Endometrium (tissue), 2 donors: ENCODE measurements around the gene GATAD2A.
"Not testable (repeated sequence)": the region's sequence is repeated elsewhere in the genome, so short reads cannot be mapped to it uniquely, and the experiment has no call there.

ENCODE experiments used
- FAIRE-seq: peaks from 2 replicates; lab custom pipeline; 2012; peaks lifted over from hg19 to GRCh38; lab: Jason Lieb, UNC
- donor health status: control.
- donor health status: control.

Gene GATAD2A

DNA sequence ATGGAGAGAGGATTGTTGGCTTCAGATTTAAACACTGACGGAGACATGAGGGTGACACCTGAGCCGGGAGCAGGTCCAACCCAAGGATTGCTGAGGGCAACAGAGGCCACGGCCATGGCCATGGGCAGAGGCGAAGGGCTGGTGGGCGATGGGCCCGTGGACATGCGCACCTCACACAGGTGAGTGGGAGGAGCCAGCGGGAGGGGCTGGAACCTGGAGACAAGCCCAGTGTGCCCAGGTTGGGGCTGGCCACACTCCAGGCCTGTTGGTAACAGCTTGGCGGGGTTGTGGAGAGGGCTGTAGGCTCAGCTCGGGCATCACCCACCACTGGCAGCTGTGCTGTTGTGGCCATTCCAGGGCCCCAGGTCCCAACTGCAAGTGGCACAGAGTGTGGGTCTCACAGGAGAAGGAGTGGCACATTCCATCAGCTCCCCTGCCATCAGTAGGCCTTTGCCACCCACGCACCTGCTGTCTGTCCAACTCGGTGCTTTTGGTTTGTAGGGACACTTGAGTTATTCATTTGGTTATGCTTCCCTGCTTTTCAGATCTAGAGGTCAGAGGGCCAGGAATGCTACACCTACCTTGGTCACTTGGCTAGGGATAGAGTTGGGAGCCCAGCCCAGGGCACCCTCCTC lies 60.1 kb downstream of the GATAD2A start:
- FAIRE-seq = no peak

DNA sequence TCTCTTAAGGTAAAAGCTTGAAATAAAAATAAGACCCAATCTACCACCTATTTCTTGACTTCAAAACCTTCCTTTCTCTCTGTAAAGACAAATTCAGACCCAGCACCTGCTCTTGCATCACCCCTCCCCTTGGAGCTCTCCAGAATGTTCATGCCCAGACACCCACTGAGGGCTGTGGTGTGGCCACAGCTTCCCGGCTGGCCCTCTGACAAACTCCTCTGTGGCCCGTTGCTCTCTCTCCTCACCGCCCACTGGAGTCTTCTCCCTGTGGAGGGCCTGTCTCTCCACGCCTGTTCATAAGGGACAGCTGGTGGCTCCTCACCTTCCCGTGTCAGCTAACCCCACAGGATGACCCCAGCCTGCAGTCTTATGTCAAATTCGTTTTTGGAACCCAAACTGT lies 60.7 kb downstream of the GATAD2A start:
- no peak for FAIRE-seq

DNA sequence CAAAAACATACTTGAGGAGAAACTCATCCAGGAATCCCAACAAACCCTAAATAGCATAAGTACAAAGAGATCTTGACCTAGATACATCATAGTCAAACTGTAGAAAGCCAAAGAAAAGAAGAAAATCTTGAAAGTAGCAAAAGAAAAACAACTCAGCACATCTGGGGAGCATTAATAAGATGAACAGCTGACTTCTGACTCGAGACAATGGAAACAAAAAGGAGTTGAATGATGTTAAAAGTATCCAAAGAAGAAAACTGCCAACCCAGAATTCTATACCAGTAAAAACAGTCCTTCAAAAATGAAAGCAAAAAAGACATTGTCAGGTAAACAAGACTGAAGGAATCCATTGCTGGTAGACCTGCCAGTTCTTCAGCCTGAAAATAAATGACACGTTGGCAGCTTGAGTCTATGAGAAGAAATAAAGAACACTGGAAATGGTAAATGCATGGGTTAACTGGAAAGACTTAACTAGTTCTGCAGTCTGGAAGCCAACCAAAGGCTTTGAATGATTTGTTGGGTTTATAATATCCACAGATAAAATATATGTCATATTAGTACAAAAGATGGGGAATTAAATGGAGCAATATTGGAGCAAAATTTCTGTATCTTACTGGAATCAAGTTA lies 63.1 kb downstream of the GATAD2A start:
- no peak for FAIRE-seq

DNA sequence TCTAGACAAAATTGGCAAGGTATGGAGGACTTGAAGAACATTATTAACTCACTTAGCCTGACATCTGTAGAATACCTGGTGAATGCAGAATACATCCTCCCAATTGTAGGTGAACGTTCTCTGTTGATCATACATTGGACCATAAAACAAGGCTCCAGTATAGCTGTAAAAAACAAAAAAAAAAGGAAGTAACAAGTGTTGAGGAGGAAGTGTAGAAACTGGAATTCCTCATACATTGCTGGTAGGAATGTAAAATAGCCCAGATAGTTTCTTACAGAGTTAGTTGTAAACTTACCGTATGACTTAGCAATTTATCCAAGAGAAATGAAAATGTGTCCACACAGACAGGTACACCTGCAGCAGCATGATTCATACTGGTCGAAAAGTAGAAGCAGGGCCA lies 65.1 kb downstream of the GATAD2A start:
- FAIRE-seq = no peak

DNA sequence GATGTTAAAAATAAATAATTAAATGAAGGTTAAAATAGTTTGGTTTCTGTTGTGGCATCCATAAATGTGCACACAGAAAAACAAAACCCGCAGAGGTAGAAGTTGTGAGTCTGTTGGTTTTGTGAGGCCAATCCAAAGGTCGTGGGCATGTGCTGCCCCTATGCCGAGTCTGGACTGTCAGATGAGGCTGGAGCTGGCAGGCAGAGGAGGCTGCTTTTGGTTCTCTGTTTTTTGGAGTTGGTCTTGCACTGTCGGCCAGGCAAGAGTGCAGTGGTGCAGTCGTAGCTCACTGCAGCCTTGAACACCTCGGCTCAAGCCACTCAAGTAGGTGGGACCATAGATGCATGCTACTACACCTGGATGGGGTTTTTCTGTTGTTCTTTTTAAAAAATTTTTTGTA lies 66.2 kb downstream of the GATAD2A start:
- no peak for FAIRE-seq

DNA sequence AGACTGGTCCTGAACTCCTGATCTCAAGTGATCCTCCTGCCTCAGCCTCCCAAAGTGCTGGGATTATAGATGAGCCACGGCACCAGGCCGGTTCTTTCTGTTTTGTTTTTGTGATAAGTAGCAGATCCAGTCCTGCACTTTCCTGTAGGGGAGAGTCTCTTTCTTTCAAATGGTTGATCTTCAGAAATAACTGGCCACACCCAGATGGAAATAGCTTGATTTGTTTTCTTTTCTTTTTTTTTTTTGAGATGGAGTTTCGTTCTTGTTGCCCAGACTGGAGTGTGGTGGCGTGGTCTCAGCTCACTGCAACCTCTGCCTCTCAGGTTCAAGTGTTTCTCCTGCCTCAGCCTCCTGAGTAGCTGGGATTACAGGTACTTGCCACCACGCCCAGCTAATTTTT lies 66.6 kb downstream of the GATAD2A start:
- FAIRE-seq = not testable (repeated sequence)

DNA sequence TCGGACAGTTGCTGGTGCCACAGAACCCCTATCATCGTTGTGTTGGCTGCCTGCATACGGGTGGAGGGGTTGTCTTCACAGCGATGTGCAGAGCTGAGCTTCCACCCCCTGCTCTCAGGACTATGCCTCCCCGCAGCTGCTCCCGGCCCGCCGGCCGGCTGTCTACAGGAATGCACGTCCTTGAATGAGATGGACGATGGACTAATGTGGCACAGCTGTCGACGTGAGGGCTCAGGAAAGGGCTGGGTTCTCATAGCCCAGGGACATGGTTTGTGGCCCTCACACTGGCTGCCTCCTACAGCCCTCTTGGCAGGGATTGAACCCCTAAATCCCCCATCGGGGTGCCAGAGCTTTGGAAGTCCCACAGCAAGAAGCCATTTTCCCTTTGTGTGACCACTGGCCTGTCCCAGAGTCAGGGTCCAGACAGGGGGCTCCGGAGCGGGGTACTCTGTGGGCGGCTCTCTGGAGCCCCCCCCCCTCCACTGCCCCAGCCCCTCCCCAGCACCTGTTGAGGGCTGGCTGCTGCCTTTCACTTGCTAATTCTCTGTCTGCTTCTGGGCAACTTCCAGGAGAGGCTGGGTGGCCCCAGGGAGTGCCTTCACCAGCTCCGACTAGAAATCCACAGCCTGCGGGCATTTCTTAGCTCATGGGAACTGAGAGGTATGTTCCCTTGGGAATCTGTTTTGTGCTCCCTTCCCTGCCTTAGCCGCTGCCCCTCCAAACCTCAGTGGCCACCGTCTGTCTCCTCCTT lies 69.7 kb downstream of the GATAD2A start:
- no peak for FAIRE-seq

DNA sequence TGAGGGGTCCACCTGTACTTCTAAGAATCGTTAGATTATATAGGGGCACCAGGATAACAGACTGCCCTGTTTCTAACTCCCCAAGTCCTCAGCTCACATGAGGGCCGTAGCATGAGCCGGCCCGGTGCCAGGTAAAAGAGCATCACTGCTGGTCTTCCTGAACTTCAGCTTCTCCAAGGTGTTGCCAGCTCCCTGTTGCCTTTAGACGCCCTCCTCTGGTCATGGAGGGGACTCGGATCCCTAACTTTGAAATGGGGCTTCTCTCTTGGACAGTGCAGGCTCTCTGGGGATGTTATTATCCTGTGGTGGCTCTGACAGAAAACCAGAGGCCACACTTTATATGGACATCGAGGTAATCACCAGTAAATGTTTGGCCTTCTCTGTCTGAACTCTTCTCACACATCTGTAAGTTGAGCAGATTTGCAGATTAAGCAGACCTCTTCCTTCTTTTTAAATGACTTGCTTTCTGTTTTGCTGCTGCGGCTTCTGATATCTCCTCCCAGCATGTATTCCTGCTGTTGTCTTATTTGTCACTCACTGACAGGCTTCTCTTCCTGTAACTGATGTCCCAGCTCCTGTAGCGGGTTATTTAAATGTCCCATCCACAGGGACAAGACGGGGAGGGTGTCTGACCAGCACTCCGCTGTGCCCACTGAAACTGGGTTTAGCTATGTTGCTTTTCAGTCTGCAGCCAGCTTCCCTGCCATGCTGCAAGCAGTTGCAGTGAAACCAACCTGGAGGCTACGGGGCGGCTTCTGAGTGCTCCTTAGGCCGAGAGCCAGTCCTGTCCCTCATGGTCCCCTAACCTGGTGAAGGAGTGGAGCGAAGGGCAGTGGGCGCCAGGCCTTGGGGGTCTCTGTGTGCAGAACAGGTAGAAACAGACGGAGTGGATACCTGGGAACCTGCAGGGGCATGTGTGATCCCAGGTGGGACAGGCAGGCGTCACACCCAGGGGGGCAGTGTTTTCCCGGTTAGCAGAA lies 70.7 kb downstream of the GATAD2A start:
- no peak for FAIRE-seq

DNA sequence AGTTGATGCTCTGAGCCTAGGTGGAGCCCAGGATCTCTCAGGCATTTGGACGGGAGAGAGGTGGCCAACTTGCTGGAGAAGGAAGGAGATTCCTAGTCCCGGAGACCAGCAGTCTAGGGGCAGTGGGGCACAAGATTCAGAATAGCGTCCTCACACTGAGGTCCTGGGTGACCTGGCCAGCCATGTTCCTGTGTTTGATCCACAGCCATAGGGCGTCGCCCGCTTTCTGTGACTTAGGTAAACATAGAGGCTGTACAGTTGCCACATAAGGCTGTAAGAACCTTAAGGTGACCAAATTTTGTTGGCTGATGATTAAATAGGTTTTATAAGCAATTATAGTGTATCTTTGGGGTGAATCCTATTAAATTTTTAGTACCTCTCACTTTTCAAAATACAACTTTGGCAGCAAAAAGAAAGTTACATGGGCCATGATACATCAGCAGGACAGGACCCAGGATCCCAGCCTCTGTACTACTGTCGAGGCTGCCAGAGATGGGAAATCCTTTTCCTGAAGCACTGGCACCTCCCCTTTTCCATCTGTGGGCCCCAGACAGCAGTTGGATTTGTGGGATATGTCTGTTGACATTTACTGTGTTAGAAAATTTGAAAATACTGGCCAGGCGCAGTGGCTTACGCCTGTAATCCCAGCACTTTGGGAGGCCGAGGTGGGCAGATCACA lies 72.4 kb downstream of the GATAD2A start:
- FAIRE-seq = no peak

DNA sequence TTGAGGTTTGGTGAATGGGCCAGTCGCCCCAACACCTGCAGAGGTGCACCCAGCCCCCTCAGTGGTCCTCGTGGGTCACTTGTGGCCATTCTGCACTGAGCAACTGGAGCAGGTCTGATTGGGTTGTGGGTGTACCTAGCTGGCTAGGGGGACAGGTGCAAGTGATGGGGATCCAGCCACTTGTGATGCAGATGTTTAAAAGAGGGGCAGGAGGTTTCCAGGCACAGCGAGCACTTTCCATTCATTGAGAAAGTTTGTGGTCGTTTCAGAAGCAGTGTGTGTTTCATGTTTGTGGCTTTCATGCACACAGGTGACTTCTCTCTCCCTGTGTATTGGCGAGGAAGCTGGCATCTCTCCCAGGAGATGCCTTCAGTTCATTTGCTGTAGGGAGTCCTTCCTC lies 75.2 kb downstream of the GATAD2A start:
- no peak for FAIRE-seq

DNA sequence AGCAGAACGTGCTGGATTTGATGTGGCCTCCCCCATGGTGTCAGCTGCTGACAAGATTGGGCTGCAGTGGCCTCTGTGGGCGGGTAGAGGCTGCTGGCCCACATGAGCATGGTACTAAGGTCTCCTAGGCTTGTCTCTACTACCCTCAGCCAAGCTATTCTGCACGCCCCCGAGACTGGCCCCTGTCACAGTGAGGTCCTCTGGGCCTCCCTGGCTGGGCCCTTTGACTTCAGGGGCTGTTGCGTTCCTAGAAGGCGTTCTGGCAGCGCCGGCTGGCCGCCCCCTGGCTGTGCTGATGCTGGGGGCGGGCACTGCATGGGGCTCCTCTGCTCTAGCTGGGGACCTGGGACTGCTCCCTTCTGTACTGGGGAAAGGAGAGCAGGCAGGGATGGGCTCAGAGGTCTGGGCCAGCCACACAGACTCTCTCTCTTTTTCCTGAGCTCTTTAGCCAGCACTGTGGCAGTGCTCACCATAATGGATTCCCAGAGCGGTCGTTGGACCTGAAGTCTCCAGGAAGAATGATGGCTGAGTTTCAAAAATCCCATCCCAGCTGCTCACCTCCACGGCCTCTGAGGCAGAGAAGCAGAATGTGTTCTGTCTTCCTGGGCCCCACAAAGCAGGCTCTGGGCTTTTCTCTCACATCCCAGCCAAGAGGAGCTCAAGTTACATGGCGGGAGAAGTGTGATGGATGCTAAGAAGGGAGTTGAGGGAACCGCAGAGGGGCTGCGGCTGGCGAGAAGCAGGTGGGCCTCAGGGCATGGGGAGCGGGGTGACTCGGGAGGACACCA lies 77.5 kb downstream of the GATAD2A start:
- FAIRE-seq = no peak

DNA sequence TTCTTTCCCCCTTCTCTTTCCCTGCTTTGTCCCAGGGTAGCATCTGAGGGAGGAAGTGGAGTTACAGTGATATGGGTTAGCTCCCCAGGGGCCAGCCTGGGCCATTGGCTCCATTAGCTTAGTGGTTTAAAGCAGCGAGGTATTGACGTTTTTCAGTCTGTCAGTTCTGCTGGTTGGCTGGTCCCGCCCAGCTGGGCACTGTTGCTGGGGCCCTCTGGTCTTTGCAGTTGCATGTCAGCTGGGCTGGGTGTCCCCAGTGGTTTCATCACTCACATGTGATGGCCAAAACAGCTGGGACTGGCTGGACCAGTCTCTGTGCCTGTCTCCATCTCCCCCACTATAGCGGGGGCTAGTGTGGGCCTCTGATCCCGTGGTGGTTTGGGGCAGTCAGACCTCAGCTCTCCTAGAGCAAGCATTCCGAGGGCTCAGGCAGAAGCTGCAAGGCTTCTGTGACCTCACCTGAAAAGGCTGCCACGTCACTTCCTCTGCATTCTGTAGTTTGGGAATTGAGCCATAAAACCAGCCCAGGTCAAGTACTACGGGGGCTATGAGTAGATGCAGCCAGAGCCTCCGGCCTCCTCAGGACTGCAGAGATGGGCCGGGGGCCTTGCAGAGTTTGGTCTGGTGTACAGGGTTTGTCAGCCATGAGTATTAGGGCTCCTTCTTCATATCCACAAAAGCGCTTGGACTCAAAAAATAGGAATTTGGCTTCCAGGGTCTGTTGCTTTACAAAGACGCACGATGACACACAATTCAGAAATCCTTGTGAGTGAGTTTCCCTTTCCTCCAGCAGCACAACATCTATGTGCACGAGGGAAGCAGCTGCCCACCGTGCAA lies 79.9 kb downstream of the GATAD2A start:
- FAIRE-seq = no peak

DNA sequence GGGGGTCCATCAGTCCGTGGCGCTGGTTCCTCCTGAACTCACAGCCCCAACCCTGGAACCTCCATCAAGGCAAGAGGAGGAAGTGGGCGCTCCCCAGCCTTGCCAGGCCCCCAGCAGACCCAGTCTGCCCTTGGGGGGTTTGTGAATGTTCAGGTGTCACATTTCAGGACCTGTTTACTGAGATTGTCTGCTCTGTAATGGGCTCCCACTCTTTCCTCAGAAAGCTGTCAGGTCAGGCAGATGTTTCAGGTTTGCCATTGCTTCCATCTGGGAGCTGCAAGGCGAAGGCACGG lies 80.5 kb downstream of the GATAD2A start:
- no peak for FAIRE-seq

DNA sequence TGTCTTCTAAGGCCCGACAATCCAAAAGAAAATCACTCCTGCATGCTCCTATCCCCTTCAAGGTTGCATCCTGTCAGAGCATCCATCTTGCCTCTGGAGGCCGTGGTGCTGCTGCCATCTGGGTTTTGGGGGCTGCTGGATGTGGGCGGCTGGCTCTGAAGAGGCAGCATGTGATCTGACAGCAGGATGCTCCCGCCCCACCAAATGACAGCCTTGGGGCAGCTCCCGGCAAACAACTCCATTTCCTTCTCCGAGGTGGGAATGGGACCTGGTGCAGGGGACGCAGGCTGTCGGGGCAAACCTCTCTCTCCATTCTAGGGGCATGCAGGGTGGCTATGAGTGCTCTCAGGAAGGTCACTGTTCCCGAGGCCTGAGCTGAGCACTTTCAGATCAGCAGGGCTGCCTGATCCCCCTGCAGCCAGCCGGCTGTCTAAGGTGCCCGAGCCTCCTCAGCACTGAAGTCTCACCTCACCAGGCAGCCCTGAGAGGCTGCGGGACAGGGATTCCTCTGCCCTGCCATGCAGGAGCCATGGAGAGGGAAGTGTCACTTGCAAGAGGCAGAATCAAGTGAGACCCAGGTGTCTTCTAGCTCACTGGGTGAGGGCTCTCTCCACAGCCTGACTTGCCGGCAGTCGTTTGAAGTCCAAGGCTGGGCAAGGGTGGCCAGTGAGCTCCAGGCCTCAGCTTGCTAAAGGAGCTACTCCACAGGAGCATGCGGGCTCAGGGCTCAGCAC lies 81.0 kb downstream of the GATAD2A start:
- no peak for FAIRE-seq

DNA sequence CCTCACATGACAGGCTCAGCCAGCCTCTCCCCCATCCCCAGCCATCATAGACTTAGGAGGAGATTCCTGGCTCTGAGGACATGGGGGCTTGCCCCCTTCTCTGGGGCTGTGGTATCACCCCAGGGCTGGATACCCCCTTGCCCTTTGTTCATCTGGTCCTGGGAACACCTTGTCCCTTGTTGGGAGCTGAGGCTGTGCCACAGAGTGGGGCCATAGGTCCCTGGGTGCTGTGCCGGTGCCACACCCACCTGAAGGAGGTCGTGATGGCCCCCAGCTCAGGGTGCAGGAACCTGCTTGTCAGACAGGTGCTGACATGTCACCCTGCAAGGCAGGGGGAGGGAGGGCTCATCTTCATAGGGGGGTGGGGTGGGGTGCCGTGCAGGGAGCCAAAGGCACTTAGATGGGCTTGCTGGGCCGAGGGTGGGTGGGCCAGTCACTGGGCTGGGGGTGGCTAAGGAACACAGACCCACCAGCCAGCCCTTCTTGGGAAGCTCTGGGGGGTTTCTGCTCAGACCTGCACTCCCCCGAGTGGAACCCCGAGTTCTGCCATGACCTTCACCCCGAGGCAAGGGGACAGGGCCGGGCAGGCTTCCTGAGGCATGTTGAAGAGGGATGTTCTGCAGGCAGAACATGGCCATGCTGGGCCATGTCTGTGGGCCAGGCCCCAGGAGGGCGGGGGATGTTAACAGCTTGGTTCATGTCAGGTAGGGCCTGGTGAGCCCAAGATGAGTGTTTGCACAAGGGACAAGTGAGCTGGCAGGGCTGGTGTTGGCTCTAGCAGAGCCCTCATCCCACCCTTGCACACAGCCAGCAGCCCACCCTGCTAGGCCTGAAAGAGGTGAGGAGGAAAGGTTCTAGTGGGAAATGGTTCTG lies 81.8 kb downstream of the GATAD2A start:
- FAIRE-seq = no peak

DNA sequence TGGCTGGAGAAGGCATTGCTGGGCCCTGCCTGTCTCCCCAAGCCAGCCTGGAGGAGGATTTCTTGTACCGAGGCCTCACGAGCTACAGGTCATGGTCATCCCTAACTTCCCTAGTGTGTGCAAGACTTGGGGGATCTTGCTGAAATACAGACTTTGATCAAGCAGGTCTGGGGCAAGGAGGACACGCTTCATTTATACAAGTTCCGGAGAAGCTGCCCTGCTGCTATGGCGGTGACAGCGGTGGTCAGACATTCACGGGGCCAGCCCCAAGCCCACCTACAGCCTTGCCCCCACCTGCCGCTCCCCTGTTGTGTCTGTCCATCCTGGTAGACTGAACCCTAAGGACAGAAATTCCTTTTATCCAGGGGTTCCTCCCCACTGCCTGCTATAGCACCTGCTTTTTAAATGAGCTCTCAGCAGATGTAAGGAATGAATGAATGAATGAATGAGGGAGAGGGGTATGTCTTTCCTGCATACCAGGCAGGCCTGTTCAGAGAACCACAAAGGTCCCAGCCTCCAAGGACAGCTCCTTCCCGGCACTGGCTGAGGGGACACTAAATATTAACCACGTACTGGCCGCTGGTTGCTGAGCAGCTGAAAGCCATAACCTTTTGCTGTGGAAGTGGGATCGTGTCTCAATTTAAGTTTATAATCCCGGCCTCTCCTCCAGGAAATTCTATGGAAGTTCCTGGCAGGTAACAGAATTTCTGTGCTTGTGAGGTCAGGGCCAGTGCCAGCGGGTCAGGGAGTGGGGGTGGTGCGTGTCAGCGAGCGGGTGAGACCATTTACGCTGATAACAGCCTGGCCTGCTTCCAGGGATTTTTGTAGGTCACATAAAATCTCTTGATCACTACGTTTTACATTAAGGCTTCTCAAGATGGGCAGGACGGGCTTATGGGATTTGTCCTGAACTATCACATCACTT lies 82.7 kb downstream of the GATAD2A start:
- no peak for FAIRE-seq
